Activated CD8-positive, alpha-beta T cell treated with anti-CD3 and anti-CD28 coated beads, Interleukin-2, amount 10 ng/mL, durations not matched to agents 7 days and 5 days (primary cell): Measurements from ENCODE around the gene SLIT3. TPM values are rescaled to one million over a fixed set of nuclear protein-coding genes. Genes with fewer than 3 reads are reported as not detected.

Experiments
- ATAC-seq: fragments of 150-1000 bp; cut with Tn5 transposase; one replicate; pipeline ENCODE4 v1.10.0; 2021; ENCODE audit warnings: moderate library complexity
- CTCF ChIA-PET: fragments of 350-600 bp; sonication (Branson Sonifier 250); formaldehyde crosslinking; loops from one replicate; lab custom pipeline; 2021; ENCODE audit warnings: antibody characterized with exemption; lab: Charles Lee
- POLR2A ChIA-PET: fragments of 350-600 bp; sonication (Branson Sonifier 250); formaldehyde crosslinking; loops from one replicate; lab custom pipeline; 2021; ENCODE audit warnings: antibody characterized with exemption; lab: Charles Lee
- DNase-seq: peaks from one replicate; pipeline ENCODE4 v3.0.0-alpha.2; 2020
- H3K27ac Mint-ChIP-seq: one replicate; pipeline ENCODE4 v1.8.0; 2021; ENCODE audit warnings: mild to moderate bottlenecking, mixed read lengths
- H3K27me3 Mint-ChIP-seq: one replicate; pipeline ENCODE4 v1.8.0; 2021; ENCODE audit warnings: low read depth, mixed read lengths
- H3K36me3 Mint-ChIP-seq: one replicate; pipeline ENCODE4 v1.8.0; 2021; ENCODE audit warnings: low read depth, mixed read lengths
- H3K4me1 Mint-ChIP-seq: one replicate; pipeline ENCODE4 v1.8.0; 2021; ENCODE audit warnings: low read depth, mixed read lengths
- H3K4me3 Mint-ChIP-seq: one replicate; pipeline ENCODE4 v1.8.0; 2021; ENCODE audit warnings: mild to moderate bottlenecking, mixed read lengths
- H3K9me3 Mint-ChIP-seq: one replicate; pipeline ENCODE4 v1.8.0; 2022; ENCODE audit warnings: mixed read lengths; ENCODE audit not compliant: insufficient read depth
- total RNA-seq, 2 experiments: library from RNA; stranded (reverse); gene quantifications; one replicate each; pipeline ENCODE4 v1.2.3, GENCODE V29; 2021

SLIT3 gene
- total RNA-seq, 2 experiments from 2014 or later = not detected

GRCh38 chr5:168883991-168884390 lies 416.9 kb downstream of the SLIT3 start:
- DNase-seq (no peak), ATAC-seq (no peak)
- H3K4me3 Mint-ChIP-seq = no peak overlapping the region
- ChIA-PET CTCF (no interaction called here), POLR2A (no interaction called here)
- H3K9me3 Mint-ChIP-seq = no peaks in the 10 kb centered on the region
- no peaks in the 10 kb centered on the region for H3K4me1 Mint-ChIP-seq
- peaks cover 2% of the 10 kb centered on the region for H3K27me3 Mint-ChIP-seq
- H3K36me3 Mint-ChIP-seq = no peaks in the 10 kb centered on the region
- no peak overlapping the region for H3K27ac Mint-ChIP-seq

DNA sequence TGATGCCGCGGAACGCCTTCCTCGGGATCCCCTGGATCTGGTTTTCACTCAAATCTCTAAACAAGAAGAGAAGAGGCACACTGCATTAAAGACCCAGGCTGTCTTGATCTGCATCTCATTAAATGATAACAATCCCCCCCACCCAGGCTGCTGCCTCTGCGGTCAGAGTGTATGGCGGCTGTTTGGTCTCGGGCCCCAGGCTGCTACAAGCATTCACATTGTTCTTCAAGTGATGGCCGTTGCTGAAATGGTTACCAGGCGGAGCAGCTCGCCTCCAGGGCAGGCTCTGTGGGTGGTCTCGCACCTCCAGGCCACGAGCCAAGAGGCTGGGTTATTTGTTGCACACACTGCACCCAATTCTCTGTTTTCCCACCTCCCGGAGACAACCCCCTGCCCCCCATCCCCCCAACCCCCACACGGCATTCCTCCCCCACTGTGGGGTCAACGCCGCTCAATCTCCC lies 417.6 kb downstream of the SLIT3 start:
- no peak for DNase-seq
- Mint-ChIP-seq H3K4me1 (no peaks in the 10 kb centered on the region), H3K4me3 (no peak overlapping the region), H3K27ac (no peak overlapping the region), H3K9me3 (no peaks in the 10 kb centered on the region), H3K36me3 (no peaks in the 10 kb centered on the region), H3K27me3 (no peaks in the 10 kb centered on the region)
- ChIA-PET CTCF (no interaction called here), POLR2A (no interaction called here)
- ATAC-seq = no peak

DNA sequence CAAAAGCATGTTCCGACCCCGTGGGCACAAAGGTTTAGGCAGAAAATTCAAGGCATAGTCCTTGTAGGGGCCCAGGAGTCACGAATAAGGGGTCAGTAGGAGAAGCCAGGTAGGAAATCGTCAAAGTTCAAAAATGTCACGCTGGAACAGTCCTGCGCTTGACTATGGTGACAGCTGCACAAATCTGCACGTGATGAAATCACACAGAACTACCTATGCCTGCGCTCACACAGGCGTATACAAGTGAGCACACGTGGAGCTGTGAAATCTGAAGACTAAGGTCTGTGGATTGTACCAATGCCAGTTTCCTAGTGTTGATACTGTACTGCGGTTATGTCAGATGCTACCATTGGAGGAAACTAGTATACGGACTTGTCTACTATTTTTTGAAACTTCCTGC lies 418.7 kb downstream of the SLIT3 start:
- no peaks in the 10 kb centered on the region for H3K9me3 Mint-ChIP-seq
- no peak for DNase-seq

DNA sequence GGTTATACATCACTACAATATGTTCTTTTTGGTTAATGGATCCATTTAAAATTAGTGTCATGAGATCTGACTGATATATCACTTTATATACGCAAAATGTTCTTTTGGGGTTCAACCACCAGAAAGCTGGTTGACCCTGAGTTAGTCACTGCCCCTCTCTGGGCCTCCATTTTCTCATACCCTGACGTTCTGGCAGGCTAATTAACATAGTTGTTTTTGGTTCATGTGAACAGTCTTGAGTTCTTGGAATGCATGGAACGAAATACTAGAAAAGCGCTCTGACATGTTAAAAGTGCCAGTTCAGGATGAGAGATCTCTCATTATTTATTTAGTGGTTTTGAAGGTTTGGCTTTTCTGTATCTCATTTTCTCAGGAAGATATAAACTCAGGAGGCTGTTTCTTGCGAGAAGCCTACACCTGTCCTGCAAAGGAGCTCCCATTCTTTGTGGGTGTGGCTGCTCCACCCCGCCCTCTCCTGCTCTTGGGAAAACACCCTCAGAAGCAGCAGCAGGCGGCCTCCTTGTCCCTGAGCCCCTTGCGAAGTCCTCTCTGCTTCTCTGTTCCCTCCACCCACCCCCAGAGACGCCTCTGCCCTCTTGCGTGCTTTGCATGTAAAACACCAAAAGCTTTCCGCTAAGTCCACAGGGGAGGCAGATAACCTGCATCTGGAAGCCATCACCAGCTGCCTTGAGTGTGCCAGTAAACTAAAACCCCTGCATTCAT lies 419.4 kb downstream of the SLIT3 start:
- H3K27me3 Mint-ChIP-seq = peaks cover 7% of the 10 kb centered on the region
- no peak overlapping the region for H3K27ac Mint-ChIP-seq
- no peaks in the 10 kb centered on the region for H3K36me3 Mint-ChIP-seq
- no peak overlapping the region for H3K4me3 Mint-ChIP-seq
- ChIA-PET CTCF (no interaction called here), POLR2A (no interaction called here)
- H3K9me3 Mint-ChIP-seq = no peaks in the 10 kb centered on the region
- ATAC-seq (no peak), DNase-seq (no peak)
- no peaks in the 10 kb centered on the region for H3K4me1 Mint-ChIP-seq

More for the DNA sequence above, 418.7 kb downstream of the SLIT3 start:
- no peaks in the 10 kb centered on the region for H3K4me1 Mint-ChIP-seq
- no peak overlapping the region for H3K4me3 Mint-ChIP-seq
- no peak for ATAC-seq
- H3K27me3 Mint-ChIP-seq = peaks cover 2% of the 10 kb centered on the region
- H3K36me3 Mint-ChIP-seq = no peaks in the 10 kb centered on the region
- no peak overlapping the region for H3K27ac Mint-ChIP-seq
- POLR2A ChIA-PET = no interaction called here
- CTCF ChIA-PET = no interaction called here

DNA sequence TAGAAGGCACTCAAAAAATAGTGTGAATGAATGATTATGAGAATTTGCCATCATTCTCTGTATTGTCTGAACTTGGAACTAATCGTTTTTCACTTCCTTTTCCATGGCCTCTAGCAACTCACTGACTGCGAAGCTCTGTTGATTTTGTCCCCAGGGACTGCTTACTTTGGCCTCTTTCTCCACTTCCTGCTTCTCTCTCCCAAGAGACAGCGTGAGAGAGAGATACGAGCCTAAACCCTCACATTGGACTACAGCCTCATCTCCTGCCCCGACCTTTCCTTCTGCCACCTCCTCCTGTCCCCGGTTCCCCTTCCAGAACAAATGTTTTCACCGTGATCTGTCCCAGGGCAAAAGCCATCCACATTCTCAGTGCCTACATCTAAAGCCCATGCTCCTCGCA lies 421.0 kb downstream of the SLIT3 start:
- H3K27ac Mint-ChIP-seq = no peak overlapping the region
- no peaks in the 10 kb centered on the region for H3K4me1 Mint-ChIP-seq

DNA sequence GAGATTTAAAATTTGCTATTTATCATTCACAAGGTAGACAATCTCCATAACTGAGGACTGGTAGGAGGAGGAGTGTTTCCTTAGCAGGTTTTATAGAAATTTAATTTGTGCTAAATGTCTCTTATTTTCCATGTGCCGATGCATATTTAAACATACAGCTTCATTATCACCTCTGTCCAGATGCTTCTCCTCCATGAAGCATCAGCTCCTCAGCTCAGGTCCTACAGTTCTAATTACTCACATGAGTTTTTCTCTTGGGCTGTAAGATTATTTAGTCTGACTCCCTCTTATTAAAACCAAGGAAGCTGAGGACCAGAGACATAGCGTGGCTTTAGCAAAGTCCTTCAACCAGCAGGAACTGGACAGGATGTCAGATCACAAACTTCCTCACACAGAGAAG lies 421.6 kb downstream of the SLIT3 start:
- CTCF ChIA-PET = no interaction called here
- H3K4me1 Mint-ChIP-seq = no peaks in the 10 kb centered on the region
- no peaks in the 10 kb centered on the region for H3K36me3 Mint-ChIP-seq
- H3K4me3 Mint-ChIP-seq = no peak overlapping the region
- ATAC-seq (no peak), DNase-seq (no peak)
- H3K27me3 Mint-ChIP-seq = peaks cover 15% of the 10 kb centered on the region
- H3K27ac Mint-ChIP-seq = no peak overlapping the region
- H3K9me3 Mint-ChIP-seq = no peaks in the 10 kb centered on the region
- POLR2A ChIA-PET = interaction anchor here (0.6 kb wide), 1 partner anchor 543 kb away, joined by 3 read pairs; no protein-coding TSS in a partner anchor

More for the DNA sequence above, 421.0 kb downstream of the SLIT3 start:
- ATAC-seq (no peak), DNase-seq (no peak)
- Mint-ChIP-seq H3K27me3 (peaks cover 15% of the 10 kb centered on the region), H3K9me3 (no peaks in the 10 kb centered on the region), H3K4me3 (no peak overlapping the region), H3K36me3 (no peaks in the 10 kb centered on the region)
- ChIA-PET POLR2A (no interaction called here), CTCF (no interaction called here)

DNA sequence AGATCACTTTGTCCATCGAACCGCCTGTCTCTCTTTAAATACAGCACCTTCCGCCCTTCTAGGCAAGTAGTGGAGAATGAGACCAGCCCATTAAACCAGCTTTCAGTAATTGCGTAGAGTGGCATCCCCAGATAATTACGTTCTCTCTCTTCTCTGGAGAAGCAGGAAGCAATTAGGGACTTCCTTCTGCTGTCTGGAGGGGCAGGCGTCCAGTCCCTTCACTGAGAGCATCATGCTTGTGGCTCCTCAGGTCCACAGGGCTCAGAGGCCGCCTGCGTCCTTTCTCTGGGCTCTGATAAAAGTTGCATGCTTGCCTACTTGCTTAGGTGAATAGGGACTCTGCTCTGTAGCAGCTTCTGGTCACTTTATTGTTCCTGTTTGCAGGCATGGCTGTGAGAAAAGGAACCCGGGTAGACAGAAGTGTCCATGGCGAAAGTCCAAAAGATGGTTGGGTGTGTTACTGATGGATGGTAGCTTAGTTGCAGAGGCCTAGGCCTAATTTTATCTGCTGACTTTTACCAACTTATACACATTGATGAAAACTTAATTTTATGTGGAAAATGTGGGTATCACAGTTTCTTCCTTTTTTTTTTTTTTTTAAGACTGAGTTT lies 422.7 kb downstream of the SLIT3 start:
- no peak overlapping the region for H3K4me3 Mint-ChIP-seq
- ChIA-PET POLR2A (no interaction called here), CTCF (no interaction called here)
- H3K9me3 Mint-ChIP-seq = no peaks in the 10 kb centered on the region
- H3K36me3 Mint-ChIP-seq = no peaks in the 10 kb centered on the region
- ATAC-seq (no peak), DNase-seq (no peak)
- no peaks in the 10 kb centered on the region for H3K4me1 Mint-ChIP-seq
- H3K27ac Mint-ChIP-seq = no peak overlapping the region
- peaks cover 17% of the 10 kb centered on the region for H3K27me3 Mint-ChIP-seq

GRCh38 chr5:168877132-168877892 lies 423.6 kb downstream of the SLIT3 start:
- ATAC-seq (no peak), DNase-seq (no peak)
- H3K9me3 Mint-ChIP-seq = no peaks in the 10 kb centered on the region
- POLR2A ChIA-PET = no interaction called here
- no peaks in the 10 kb centered on the region for H3K4me1 Mint-ChIP-seq
- no peaks in the 10 kb centered on the region for H3K36me3 Mint-ChIP-seq
- H3K27me3 Mint-ChIP-seq = peaks cover 17% of the 10 kb centered on the region
- H3K4me3 Mint-ChIP-seq = no peak overlapping the region
- CTCF ChIA-PET = no interaction called here
- no peak overlapping the region for H3K27ac Mint-ChIP-seq

DNA sequence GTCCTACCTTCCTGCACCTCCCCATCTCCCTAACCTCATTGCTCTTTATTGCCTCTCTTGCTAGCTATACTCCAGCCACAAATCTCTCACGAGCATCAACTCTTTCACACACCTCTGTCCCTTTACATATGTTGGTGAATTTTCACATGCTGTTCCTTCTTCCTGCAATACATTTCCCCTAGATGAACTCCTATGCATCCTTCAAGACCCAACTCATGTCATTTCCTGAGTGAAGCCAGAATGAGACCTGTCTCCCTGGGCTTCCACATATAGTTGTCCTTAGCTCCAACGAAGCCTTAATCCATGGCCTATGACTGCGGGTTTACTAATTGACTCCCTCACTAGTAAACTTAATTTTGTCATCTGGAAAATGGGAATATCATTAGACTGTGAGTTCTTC lies 424.5 kb downstream of the SLIT3 start:
- Mint-ChIP-seq H3K27me3 (peaks cover 17% of the 10 kb centered on the region), H3K9me3 (no peaks in the 10 kb centered on the region), H3K36me3 (no peaks in the 10 kb centered on the region), H3K4me3 (no peak overlapping the region), H3K4me1 (no peaks in the 10 kb centered on the region), H3K27ac (no peak overlapping the region)
- ATAC-seq (no peak), DNase-seq (no peak)
- POLR2A ChIA-PET = no interaction called here
- CTCF ChIA-PET = no interaction called here

DNA sequence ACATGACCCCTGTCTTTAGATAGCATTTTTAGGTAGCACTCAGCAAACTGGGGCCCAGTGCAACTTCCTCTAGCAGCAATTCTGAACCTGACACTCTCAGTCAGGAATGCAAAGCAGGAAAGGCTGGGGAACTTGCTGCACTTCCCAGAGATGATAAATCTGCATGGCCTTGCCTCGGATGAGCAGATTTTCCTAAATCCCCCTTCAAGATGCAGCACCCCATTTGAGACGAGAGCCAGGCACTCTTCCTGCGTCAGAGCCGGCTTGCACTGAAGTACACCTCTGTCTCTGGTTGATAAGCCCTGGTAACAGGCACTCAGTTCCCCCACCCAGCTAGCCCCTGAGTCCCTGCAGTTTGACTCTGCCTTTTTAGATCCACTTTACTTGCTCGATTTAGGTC lies 425.1 kb downstream of the SLIT3 start:
- CTCF ChIA-PET = no interaction called here
- H3K9me3 Mint-ChIP-seq = no peaks in the 10 kb centered on the region
- POLR2A ChIA-PET = no interaction called here

DNA sequence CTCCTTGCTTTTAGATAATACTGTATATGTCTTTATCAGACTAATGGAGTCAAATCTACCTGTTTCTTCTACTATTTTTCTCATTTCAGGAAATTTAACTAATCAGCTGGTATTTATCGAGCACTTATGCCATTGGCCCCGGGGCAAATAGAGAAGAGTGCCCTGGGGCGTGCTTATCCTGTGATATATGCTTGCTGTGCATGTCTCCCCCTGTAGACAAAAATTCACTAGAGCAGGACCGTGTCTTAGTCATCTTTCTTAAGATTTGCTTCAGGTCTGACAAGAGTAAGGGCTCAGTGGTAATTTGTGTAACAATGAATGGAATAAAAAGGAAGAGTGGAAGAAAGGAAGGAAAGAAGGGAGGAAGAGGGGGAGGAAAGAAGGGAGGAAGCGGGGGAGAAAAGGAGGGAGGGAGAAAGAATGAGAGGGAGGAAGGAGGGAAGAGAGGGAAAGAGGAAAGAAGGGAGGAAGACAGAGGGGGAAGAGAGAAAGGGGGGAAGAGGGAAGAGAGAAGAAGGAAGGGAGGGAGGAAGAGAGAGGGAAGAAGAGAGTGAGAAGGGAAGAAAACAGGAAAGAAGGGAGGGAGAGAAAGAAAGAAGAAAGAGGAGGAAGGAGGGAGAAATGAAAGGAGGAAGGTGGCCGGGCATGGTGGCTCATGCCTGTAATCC lies 426.1 kb downstream of the SLIT3 start:
- CTCF ChIA-PET = interaction anchor here (0.5 kb wide), 1 partner anchor 11 kb away, joined by 3 read pairs; no protein-coding TSS in a partner anchor
- POLR2A ChIA-PET = no interaction called here
- Mint-ChIP-seq H3K4me1 (no peaks in the 10 kb centered on the region), H3K36me3 (no peaks in the 10 kb centered on the region), H3K27me3 (peaks cover 17% of the 10 kb centered on the region), H3K9me3 (no peaks in the 10 kb centered on the region), H3K27ac (no peak overlapping the region), H3K4me3 (no peak overlapping the region)
- DNase-seq (no peak), ATAC-seq (no peak)

More for the DNA sequence above, 425.1 kb downstream of the SLIT3 start:
- no peak overlapping the region for H3K4me3 Mint-ChIP-seq
- no peaks in the 10 kb centered on the region for H3K4me1 Mint-ChIP-seq
- DNase-seq (no peak), ATAC-seq (no peak)
- H3K27me3 Mint-ChIP-seq = peaks cover 17% of the 10 kb centered on the region
- H3K36me3 Mint-ChIP-seq = no peaks in the 10 kb centered on the region
- H3K27ac Mint-ChIP-seq = no peak overlapping the region
